ENCODE results near the gene CD55.
A peak's percentile ranks its signal among the peaks of the same experiment; 100 is the strongest.

The CD55 gene, protein sequence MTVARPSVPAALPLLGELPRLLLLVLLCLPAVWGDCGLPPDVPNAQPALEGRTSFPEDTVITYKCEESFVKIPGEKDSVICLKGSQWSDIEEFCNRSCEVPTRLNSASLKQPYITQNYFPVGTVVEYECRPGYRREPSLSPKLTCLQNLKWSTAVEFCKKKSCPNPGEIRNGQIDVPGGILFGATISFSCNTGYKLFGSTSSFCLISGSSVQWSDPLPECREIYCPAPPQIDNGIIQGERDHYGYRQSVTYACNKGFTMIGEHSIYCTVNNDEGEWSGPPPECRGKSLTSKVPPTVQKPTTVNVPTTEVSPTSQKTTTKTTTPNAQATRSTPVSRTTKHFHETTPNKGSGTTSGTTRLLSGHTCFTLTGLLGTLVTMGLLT

GRCh38 chr1:207321079-207321789 is at the start of gene CD55:
CD55 (plus strand) TSS chr1:207321678; CDS start chr1:207321766, 88 bp downstream.
- peak in 1 of 2 experiments; percentile 39 for DNase-seq

DNA sequence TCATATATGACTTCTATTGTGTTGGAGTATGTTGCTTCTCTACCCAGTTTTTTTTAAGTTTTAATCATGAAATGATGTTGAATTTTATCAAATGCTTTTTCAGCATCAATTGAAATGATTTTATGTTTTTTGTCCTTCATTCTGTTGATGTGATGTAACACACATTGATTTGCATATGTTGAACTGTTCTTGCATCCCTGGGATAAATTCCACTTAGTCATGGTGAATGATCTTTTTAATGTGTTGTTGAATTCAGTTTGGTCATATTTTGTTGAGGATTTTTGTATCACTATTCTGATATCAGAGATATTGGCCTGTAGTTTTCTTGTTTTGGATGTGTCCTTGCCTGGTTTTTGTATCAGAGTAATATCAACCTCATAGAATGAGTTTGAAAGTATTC is 46.6 kb upstream of the CD55 start:
- no peak for DNase-seq

- DNase-seq, result no peak
Measured at GRCh38 chr1:207276465-207276864, 45.0 kb upstream of the CD55 start.

GRCh38 chr1:207277241-207277640 is 44.2 kb upstream of the CD55 start:
- DNase-seq, result no peak

DNA sequence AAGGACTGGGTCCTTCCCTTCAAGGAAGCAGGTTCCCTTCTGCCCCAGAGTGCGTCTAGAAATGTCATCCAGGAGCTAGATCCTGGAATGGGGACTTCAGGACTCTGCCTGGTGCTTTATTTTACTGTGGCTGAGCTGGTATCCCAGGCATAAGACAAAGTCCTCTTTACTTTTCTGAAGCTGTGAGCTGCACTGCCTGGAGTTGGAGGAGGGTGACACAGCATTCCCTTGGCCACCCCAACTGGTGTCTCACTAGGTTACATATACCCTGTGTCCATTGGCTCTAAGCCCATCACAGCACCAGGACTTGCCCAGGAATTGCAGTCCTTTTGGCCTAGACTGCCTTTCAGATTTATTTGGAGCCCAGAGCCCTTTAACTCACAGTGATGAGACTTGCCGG is 41.8 kb upstream of the CD55 start:
- DNase-seq, result no peak

- DNase-seq, result no peak
Measured at GRCh38 chr1:207280706-207281105, 40.8 kb upstream of the CD55 start.

DNA sequence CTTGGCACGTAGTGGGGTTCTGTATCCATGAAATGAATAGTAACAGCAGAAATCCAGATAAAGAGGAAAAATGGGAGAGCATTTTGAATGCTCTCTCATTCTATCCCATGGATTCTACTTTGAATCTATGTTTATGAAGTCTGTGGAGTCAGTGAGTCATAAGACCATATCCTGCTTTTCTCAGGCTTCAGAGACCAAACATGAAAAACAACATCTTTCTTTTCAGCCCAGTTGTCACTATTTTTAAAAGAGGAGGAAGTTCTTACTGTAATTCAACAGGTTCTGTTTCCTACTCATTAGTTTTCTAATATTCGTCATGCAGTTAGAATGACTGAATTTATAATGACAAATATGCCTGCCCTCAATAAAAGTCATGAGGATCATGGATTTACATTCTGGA is 39.4 kb upstream of the CD55 start:
- no peak for DNase-seq

DNA sequence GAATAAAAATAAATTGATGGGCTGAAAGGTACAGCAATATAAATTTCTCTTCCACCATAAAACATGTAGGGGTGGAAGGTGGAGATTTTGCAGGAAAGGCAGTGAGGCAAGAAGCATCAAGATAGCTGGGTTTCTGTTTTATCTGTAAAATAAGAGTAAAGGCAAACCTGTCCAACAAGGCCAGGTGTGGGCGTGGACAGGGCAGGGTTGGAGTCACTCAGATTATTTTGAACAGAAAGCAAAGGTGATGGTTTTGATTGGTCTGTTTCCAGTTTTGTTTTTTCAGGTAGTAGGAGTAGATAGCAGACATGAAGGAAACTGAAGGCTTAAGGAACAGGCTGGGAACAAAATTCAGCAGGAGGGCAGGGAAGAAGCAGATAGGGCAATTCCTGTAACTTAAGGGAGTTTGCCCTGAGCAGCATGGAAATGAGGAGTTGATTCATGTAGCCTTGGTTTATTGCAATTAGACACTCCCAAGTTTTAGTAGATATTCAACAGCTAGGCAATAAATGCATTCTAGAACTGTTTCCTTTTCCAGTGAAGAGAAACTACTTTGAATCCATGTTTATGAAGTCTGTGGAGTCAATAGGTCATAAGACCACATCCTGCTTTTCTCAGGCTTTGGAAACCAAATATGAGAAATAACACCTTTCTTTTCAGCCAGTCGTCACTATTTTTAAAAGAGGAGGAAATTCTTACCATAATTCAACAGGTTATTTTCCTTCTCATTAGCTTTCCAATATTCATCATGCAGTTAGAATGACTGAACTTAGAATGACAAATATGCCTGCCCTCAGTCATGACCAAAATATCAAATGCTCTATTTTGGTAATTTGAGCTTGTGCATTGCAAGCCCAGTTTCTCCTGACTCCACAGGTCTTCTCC is 38.7 kb upstream of the CD55 start:
- DNase-seq, result no peak

DNA sequence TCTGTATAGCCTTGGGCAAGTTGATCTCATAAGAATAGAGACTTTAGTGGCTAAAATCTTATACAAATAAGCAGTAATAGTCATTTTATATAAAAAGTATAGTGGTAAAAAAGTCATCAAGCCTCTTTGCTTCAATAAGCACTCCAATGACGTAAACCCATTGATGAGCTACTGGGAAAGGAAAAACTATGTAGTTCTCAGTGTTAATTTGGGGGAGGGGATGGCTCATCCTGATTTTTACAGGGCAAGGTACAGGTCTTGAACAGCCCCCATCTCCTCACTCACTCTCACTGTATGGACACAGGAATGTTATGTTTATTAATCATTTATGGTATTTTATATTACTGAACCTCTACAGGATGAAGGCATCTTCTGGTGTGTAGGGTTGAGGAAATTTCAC is 38.1 kb upstream of the CD55 start:
- no peak for DNase-seq

GRCh38 chr1:207284209-207284897 is 37.1 kb upstream of the CD55 start:
- no peak for DNase-seq

GRCh38 chr1:207286786-207287468 is 34.6 kb upstream of the CD55 start:
- DNase-seq, result no peak

DNA sequence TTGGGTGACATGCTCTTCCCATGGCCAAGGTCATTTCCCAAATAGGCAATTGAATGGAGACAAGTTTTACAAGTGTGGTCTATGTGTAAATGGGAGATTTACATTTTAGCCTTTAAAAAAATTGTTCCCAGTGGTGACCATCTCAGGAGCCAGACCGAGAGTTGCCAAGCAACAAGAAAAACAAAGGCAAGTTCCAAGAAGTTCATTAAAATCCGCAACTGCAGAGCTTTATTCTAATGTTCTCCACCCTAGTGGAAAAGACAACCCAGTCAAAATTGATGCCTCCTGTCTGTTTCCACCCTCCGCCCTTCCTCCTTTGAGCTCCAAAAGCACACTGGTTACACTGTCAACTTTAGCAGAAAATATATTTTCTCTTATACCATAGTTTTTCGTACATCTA is 33.2 kb upstream of the CD55 start:
- DNase-seq, result no peak

DNA sequence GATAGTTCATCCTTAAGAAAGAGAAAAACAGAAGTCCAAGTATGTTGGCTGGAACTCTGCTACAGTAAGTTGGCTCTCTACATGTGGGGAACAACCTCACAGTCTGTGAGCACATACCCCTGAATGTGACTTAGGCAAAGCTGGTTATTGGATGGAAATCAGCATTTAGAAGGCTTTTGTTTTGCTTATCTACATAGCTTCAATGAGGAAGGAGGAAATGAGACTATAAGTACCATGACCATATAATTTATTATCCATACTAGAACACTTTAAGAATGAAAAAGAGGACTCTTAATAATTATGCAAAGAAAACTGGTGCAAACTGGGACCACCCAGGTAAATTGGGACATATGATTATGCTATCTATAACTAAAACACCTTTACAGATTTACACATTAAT is 31.7 kb upstream of the CD55 start:
- DNase-seq, result no peak

GRCh38 chr1:207291723-207292122 is 29.8 kb upstream of the CD55 start:
- DNase-seq, result no peak

DNA sequence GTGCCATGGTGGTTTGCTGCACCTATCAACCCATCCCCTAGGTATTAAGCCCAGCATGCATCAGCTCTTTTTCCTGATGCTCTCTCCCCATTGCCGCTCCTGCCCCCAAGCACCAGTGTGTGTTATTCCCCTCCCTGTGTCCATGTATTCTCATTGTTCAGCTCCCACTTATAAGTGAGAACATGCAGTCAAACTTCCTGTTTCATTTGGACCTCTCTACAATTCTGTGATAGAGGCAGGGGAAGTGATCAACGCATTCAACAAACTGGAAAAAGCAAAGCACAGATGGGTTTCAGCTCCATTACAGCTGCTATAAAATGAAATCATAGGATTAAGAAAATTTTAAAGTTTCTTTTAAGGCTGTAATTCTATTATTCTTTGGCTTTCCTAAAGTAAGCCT is 23.3 kb upstream of the CD55 start:
- no peak for DNase-seq

DNA sequence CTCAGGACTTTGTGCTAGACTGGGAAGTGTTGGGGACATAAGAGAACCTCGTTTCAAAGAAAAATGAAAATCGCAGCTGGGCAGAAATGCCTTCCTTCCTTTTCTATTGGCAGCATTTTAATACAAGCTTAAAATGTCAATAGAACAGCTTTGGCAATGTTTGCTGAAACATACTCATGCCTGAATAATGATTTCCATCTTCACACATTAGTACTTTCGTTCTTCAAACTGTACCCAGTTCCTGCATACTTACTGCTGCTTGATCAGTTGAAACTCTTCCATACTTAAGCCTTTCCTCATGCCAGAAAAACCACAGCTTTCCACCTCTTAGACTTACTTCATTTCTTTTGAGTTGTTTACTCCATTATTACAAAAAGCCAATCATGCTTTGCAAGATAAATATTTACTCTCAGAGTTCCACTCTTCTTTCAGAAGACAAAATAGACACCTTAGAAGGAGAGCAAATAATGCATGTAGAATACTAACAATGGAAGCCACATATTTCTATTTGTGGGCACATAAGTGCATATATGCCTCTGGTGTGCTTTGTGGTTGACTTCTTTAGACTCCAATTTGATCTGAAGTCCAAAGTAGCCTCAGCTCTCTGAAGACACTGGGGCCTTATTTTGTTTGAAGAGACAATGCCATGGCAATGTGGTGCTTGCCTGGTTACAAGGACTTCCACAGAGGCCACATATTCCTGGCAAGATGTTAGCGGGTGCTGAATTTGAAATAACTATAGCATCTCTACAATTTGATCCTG is 22.7 kb upstream of the CD55 start:
- DNase-seq, result no peak

- DNase-seq, result no peak
Measured at GRCh38 chr1:207300970-207301369, 20.5 kb upstream of the CD55 start.

DNA sequence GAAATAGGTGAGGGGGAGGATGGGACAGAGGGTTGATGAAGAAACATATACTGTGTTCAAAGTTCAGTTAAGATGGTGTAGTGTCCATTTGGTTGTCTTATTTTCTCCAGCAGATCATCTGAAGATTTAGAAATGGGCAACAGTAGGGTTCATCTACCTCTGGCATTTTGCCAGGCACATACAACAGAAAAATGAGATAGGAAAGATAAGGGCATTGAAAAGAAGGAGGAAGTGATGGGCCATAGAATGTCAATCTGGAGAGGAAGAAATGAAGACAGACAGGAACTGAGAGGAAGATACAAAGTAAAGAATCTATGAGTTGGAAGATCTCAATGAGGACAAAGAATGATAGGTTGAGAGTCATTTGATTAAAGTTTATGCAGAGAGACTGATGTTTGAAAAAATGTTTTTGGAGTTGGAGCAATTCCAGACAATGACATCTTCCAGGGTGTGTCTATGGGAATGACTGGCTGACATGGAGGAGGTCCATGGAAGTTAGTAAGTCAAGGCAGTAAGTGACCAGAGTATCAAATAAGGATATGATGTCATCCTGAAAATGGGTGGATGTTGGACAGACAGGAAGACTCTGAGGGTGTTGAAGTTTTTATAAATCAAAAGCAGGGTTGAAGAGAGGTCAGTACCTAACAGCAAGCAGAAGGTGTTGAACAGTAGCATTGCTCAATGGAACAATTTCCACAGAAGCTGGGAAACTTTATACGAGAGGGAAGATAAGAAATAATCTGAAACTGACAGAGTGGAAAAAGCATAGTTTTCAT is 18.7 kb upstream of the CD55 start:
- DNase-seq, result no peak

- DNase-seq, result no peak
Measured at GRCh38 chr1:207304710-207305488, 16.6 kb upstream of the CD55 start.

GRCh38 chr1:207305489-207305873 is 16.0 kb upstream of the CD55 start:
- no peak for DNase-seq

Data from NCI-H446 (cell line).